Choroid plexus epithelial cell (primary cell): ENCODE measurements around the gene RBM17.

ENCODE experiments used
- DNase-seq: peaks from one replicate; pipeline ENCODE4 v3.0.0-alpha.2; 2010; ENCODE audit warnings: low read depth
- H3K4me3 ChIP-seq: 2 replicates; pipeline ENCODE4 v1.5.1; 2011; ENCODE audit warnings: low read depth, mild to moderate bottlenecking, control low read depth, low read length, moderate library complexity
- TF ChIP-seq, protein P1 (sequence below): conservative IDR thresholded peaks from 2 replicates; pipeline ENCODE4 v1.5.1; 2011; ENCODE audit warnings: low read depth, mild to moderate bottlenecking, control low read depth, inconsistent platforms, low read length, moderate library complexity

The RBM17 gene

DNA sequence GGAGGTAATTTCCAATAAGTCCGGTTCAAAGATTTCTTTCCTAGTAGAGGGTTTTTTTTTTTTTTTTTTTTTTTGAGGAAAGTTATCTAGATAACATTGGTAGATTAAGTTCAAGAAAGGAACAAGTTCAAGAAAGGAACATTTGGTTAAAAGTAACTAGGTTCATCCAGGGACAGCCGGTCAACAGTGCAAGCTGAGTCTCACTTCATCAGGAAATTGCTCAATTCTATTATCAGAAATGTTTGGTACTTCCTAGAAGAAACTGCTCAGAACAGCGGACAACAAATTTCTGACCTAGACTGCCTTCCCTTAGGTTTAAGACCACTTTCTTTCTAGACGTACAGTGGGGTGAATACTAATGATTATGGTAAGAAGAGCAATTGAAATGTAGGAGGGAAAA, 23.0 kb upstream of the RBM17 start:
- peak; percentile 63 for DNase-seq
- H3K4me3 ChIP-seq = no peak overlapping the region
- TF ChIP-seq, protein P1, sequence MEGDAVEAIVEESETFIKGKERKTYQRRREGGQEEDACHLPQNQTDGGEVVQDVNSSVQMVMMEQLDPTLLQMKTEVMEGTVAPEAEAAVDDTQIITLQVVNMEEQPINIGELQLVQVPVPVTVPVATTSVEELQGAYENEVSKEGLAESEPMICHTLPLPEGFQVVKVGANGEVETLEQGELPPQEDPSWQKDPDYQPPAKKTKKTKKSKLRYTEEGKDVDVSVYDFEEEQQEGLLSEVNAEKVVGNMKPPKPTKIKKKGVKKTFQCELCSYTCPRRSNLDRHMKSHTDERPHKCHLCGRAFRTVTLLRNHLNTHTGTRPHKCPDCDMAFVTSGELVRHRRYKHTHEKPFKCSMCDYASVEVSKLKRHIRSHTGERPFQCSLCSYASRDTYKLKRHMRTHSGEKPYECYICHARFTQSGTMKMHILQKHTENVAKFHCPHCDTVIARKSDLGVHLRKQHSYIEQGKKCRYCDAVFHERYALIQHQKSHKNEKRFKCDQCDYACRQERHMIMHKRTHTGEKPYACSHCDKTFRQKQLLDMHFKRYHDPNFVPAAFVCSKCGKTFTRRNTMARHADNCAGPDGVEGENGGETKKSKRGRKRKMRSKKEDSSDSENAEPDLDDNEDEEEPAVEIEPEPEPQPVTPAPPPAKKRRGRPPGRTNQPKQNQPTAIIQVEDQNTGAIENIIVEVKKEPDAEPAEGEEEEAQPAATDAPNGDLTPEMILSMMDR = no peak

- DNase-seq = no peak
- H3K4me3 ChIP-seq = no peak overlapping the region
- TF ChIP-seq, protein P1 = no peak
These were observed 21.4 kb upstream of the RBM17 start for GRCh38 chr10:6067457-6067856.

- H3K4me3 ChIP-seq = no peak overlapping the region
- no peak for DNase-seq
- TF ChIP-seq, protein P1 = no peak
These were observed 20.8 kb upstream of the RBM17 start for GRCh38 chr10:6068006-6068405.

DNA sequence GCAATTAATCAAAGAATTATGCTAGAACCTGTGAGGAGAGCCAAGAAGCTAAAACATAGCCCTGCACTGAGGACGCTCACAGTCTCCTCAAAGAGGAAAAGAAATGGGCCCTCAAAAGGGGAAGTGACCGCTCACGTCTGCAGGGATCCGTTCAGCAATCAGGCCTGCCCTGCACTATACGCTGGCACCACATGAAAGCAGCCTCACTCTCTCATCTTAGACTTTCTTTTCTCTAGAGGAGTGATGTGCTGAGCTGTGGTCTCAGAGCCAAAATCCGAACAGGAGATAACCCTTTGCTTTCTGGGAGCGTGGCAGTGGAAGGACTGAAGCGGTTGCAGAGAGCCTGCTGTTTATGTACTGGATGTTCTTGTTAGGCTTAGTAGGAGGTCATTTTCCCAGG, 20.4 kb upstream of the RBM17 start:
- TF ChIP-seq, protein P1 = no peak
- no peak overlapping the region for H3K4me3 ChIP-seq

DNA sequence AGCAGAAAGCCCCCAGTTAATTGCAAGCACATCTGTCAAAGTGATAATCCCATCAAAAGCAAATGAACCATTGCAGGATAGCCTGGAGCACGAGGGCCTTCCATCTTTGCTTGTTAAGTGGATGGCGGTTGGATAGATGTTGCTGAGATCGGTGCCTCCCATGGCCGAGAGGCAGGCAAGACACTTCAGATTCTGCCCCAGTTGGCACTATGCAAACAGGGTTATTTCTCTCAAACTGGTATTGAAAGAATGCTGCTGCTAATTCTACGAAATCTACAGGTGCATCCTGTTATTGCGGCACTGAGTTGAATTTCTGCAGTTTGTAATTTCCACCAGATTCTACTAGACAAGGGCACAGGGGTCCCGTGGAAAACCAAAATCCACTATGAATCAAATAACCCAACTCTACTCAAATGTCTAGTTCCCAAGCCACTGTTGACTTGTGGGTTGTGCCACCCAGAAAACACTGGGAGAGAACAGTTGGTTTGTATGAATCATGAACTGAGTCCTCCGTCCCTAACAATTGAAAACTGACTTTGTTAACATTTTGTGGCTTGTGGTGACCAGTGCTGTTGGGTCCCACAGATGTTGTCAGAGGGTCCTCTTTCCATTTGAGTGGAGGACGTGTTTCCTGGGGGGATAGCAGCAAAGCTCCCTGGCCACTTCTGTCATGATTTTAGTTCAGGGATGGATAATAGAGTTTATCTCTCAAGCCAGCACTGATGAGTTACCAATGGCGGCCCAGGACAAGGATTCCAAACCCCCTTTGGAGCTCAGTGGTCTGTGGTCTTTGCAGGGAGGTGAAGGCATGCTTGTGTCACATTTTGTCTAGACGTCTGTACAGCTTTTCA, 19.5 kb upstream of the RBM17 start:
- no peak overlapping the region for H3K4me3 ChIP-seq
- DNase-seq = no peak
- TF ChIP-seq, protein P1 = no peak

More for the DNA sequence above, 20.4 kb upstream of the RBM17 start:
- no peak for DNase-seq

- TF ChIP-seq, protein P1 = no peak
- no peak for DNase-seq
- H3K4me3 ChIP-seq = no peak overlapping the region
These were observed 18.2 kb upstream of the RBM17 start for GRCh38 chr10:6070660-6071059.
